ENCODE results near the gene EPM2A.
"Not testable (repeated sequence)": the region's sequence is repeated elsewhere in the genome, so short reads cannot be mapped to it uniquely, and the experiment has no call there.

The EPM2A gene

DNA sequence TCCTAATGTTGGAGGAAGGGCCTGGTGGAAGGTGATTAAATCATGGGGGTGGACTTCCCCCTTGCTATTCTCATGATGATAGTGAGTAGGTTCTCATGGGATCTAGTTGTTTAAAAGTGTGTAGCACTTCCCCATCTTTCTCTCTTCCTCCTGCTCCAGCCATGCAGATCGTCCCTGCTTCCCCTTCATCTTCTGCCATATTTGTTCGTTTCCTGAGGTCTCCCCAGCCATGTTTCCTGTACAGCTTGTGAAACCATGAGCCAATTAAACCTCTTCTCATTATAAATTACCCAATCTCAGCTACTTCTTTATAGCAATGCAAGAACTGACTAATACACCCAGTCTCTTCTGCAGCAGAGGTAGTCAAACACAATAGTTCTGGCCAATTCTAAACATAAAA, 5.4 kb downstream of the EPM2A start:
- no peak for DNase-seq (ENCODE audit: low read depth, low spot score)

DNA sequence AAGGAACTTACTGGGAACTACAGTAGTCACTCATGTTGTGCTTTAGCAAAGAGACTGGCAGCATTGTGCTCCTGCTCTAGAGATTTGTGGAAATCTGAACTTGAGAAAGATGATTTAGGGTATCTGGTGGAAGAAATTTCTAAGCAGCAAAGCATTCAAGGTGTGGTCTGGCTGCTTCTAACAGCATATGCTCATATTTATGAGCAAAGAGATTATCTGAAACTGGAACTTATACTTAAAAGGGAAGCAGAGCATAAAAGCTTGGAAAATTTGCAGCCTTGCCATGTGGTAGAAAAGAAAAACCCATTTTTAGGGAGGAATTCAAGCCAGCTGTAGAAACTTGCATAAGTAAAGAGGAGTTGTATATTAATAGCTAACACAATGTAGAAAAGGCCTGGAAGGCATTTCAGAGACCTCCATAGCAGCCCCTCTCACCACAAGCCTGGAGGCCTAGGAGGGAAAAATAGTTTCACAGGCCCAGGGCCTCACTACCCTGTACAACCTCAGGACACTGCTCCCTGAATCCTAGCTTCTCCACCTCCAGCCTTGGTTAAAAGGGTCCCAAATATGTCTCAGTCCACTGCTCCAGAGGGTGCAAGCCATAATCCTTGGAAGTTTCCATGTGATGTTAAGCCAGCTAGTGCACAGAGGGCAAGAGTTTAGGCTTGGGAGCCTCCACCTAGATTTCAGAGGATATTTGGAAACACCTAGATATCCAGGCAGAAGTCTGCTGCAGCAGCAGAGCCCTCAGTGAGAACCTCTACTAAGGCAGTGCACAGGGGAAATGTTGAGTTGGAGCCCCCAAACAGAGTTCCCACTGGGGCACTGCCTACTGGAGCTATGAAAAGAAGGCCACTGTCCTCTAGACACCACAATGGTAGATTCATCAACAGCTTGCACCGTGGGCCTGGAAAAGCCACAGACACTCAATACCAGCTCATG, 6.6 kb downstream of the EPM2A start:
- DNase-seq (ENCODE audit: low read depth, low spot score) = no peak

GRCh38 chr6:145727817-145728388, 7.4 kb downstream of the EPM2A start:
- no peak for DNase-seq (ENCODE audit: low read depth, low spot score)

- DNase-seq (ENCODE audit: low read depth, low spot score) = no peak
Observed at GRCh38 chr6:145725570-145725969, 9.8 kb downstream of the EPM2A start.

DNA sequence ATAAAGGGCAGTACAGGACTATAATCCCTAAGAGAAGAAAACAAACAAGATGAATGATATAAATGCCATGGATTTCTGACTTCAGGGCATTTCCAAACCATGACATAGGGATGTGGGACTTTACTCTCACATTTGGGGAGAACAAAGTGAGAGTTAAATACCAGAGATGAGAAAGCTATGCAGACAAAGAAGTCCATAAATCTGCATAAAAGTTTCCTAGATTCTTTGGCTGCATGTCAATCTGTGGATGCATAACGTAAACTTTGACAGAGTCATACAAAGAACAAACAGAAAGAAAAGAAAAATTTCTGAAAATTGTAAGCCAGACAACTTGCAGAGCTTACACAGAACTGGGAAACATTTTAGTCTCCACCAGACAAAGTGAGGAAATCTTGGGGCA, 11.7 kb downstream of the EPM2A start:
- DNase-seq (ENCODE audit: low read depth, low spot score) = no peak

GRCh38 chr6:145722190-145722589, 13.1 kb downstream of the EPM2A start:
- no peak for DNase-seq (ENCODE audit: low read depth, low spot score)

GRCh38 chr6:145721144-145721543, 14.2 kb downstream of the EPM2A start:
- DNase-seq (ENCODE audit: low read depth, low spot score) = no peak

DNA sequence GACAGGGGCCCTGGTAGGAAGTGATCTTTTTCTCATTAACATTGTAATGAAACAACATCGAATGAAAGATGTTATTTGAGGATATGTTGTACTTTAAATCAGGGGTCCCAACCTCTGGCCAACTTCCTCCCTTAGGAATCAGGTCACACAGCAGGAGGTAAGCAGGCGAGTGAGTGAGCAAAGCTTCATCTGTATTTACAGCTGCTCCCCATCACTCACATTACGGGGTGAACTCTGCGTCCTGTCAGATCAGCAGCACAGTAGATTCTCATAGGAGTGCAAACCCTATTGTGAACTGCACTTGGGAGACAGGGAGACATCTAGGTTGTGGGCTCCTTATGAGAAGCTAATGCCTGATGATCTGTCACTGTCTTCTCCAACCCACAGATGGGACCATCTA, 19.9 kb downstream of the EPM2A start:
- DNase-seq (ENCODE audit: low read depth, low spot score) = no peak

GRCh38 chr6:145714731-145715130, 20.6 kb downstream of the EPM2A start:
- DNase-seq (ENCODE audit: low read depth, low spot score) = no peak

GRCh38 chr6:145713773-145714172, 21.5 kb downstream of the EPM2A start:
- no peak for DNase-seq (ENCODE audit: low read depth, low spot score)

GRCh38 chr6:145711372-145711771, 23.9 kb downstream of the EPM2A start:
- DNase-seq (ENCODE audit: low read depth, low spot score) = no peak

GRCh38 chr6:145707397-145707796, 27.9 kb downstream of the EPM2A start:
- DNase-seq (ENCODE audit: low read depth, low spot score) = no peak

DNA sequence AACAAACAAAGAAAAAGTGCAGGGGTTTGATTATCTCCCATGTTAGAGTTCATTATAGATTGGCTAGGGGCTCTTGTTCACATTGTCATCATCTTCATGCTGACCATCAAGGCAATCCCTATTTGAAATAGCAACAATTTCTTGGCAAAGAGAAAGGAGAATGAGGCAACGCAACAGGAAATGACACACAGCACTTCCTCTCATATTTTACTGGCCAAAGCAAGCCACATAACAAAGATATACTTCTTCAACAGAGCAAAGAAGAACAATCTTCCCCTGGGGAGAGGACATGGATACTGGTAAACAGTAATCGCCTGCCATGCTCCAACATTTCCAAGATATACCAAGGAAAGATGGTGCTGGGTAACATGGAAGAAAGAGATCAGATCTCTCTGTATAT, 29.8 kb downstream of the EPM2A start:
- no peak for DNase-seq (ENCODE audit: low read depth, low spot score)

DNA sequence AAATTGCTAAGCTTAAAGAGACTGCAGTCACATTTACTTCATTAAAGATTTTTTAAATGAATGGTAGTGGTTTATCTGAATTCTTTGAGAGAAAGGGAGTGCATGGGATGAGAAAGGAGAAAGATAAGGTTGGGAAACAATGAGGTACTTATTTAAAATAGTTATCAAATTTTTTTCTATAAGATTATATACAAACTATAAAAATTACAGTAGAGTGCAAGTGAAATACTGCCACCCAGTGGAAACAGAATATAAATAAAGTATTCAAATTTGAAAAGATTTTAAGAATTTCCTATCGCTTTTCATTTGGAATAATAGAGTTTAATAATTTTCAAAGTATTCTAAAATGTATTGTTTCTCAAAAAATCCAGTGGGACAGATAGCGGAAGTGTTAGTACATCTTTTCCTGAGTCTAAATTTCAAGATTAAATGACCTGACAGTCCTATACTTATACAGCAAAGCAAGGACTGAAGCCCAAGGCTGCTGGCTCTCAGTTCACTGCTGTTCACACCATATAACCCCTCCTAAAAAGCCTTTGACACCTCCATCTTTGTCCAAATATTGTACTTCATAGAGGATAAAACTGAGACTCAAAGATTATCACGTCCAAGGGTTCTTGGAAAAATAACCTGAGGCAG, 31.1 kb downstream of the EPM2A start:
- DNase-seq (ENCODE audit: low read depth, low spot score) = no peak

GRCh38 chr6:145699462-145699861, 35.9 kb downstream of the EPM2A start:
- no peak for DNase-seq (ENCODE audit: low read depth, low spot score)

- not testable (repeated sequence) for DNase-seq (ENCODE audit: low read depth, low spot score)
Observed at GRCh38 chr6:145697401-145697800, 37.9 kb downstream of the EPM2A start.

DNA sequence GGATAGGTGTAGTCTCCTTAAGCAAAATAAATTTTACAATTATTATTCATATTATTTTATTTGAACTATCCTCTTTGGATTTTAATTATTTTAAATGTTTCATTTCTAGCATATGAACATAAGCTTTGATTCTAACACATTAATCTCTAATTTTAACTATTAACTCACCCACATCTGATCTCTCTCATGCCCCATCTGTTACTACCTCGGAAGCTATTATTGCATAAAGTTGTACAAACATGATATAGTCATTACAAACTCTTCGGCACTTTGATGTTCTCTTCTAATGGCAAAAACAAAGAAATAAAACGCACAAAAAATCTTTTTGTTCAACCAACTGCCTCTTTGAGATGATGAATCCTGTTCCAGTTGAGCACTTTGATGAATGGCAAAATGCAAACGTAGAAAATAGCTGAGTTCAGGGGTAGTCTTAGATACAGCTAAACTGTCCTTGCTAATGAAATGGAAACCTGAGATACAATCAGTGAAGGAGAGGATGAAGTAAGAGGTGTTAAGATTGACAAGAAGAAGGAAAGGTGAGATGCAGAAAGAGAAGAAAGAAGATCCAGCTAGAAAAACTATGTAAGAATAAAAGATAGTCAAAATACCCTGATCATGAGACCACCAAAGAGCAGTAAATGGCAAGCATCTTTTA, 41.1 kb downstream of the EPM2A start:
- no peak for DNase-seq (ENCODE audit: low read depth, low spot score)

GRCh38 chr6:145690969-145691368, 44.4 kb downstream of the EPM2A start:
- no peak for DNase-seq (ENCODE audit: low read depth, low spot score)

DNA sequence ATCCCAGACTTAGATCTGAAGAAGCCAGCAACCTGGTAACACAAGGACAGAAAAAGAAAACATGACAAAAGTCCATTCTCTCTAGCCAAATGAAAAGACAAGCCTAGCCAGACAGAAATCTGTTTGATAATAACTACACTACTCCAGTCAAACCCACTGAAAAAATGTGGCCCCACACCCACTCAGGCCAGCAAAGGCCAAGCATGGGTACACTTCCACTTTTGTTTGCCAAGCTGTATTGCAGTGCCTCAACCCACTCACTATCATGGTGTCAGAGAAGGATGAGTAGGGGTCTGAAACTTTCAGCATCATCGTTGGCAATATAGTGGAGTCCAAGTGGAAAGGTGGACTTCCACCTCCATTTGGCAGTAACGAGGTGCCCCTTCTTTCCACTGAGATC, 45.8 kb downstream of the EPM2A start:
- DNase-seq (ENCODE audit: low read depth, low spot score) = no peak

GRCh38 chr6:145688493-145688905, 46.8 kb downstream of the EPM2A start:
- no peak for DNase-seq (ENCODE audit: low read depth, low spot score)

DNA sequence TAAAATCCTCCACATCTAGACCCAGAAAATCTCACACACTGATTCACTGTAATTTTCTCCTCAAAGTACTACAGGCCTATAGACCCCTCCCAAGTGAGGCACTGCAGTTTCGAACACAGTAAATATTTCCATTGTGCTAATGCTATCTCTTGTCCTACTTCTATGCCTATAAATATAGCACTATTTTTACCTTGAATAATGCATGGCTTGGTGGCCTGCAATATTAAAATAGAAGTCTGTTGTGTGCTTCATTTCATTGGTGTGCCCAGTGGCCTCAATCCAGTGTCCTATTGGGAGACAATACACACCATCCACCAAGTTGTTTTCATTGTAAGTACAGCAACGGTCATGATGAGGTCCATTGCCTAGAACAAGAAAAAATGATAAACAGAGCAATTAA, 49.4 kb downstream of the EPM2A start:
- DNase-seq (ENCODE audit: low read depth, low spot score) = no peak

- DNase-seq (ENCODE audit: low read depth, low spot score) = no peak
Observed at GRCh38 chr6:145681965-145682364, 53.4 kb downstream of the EPM2A start.
